ENCODE data around the gene SMG5.
"Not testable (repeated sequence)": the region's sequence is repeated elsewhere in the genome, so short reads cannot be mapped to it uniquely, and the experiment has no call there.

Gene SMG5

GRCh38 chr1:156242738-156243137, 39.9 kb downstream of the SMG5 start:
- no peak for DNase-seq

- no peak for DNase-seq
Measured at GRCh38 chr1:156241926-156242325, 40.7 kb downstream of the SMG5 start, which contains the start of gene BGLAP. Gene BGLAP (plus strand): TSS chr1:156242184. CDS start chr1:156242232, 48 bp downstream.

GRCh38 chr1:156241311-156241811, 41.3 kb downstream of the SMG5 start:
- DNase-seq, result peak; percentile 60

GRCh38 chr1:156238248-156238647, 44.4 kb downstream of the SMG5 start:
- no peak for DNase-seq

GRCh38 chr1:156236164-156236563, 46.5 kb downstream of the SMG5 start:
- no peak for DNase-seq

GRCh38 chr1:156233426-156234127, 49.0 kb downstream of the SMG5 start:
- no peak for DNase-seq

- DNase-seq, result no peak
Measured at GRCh38 chr1:156232201-156232894, 50.3 kb downstream of the SMG5 start.

GRCh38 chr1:156230473-156230837, 52.2 kb downstream of the SMG5 start:
- no peak for DNase-seq

- no peak for DNase-seq
Measured at GRCh38 chr1:156229809-156230472, 52.7 kb downstream of the SMG5 start.

- no peak for DNase-seq
Measured at GRCh38 chr1:156228501-156228900, 54.1 kb downstream of the SMG5 start.

GRCh38 chr1:156226782-156227181, 55.8 kb downstream of the SMG5 start:
- no peak for DNase-seq

GRCh38 chr1:156226116-156226538, 56.5 kb downstream of the SMG5 start:
- DNase-seq, result no peak

GRCh38 chr1:156225677-156226014, 57.0 kb downstream of the SMG5 start:
- no peak for DNase-seq

- DNase-seq, result no peak
Measured at GRCh38 chr1:156221986-156222692, 60.5 kb downstream of the SMG5 start.

- DNase-seq, result no peak
Measured at GRCh38 chr1:156220226-156220625, 62.4 kb downstream of the SMG5 start.

- no peak for DNase-seq
Measured at GRCh38 chr1:156217871-156218270, 64.8 kb downstream of the SMG5 start.

GRCh38 chr1:156216361-156217086, 66.1 kb downstream of the SMG5 start:
- not testable (repeated sequence) for DNase-seq

GRCh38 chr1:156214024-156214748, 68.4 kb downstream of the SMG5 start:
- DNase-seq, result no peak

- no peak for DNase-seq
Measured at GRCh38 chr1:156213644-156213966, 69.0 kb downstream of the SMG5 start.

- DNase-seq, result peak; percentile 98
Measured at GRCh38 chr1:156212833-156213643, 69.6 kb downstream of the SMG5 start, which contains the start of gene PMF1. Gene PMF1 (plus strand): TSS chr1:156213007. CDS start chr1:156213016, 9 bp downstream.

- no peak for DNase-seq
Measured at GRCh38 chr1:156212130-156212529, 70.5 kb downstream of the SMG5 start.
